ENCODE measurements around the gene CUTA.

The CUTA gene

GRCh38 chr6:33440649-33441309 is 22.9 kb upstream of the CUTA start:
- DNase-seq (ENCODE audit: low read depth), result no peak

GRCh38 chr6:33439956-33440648 is 22.2 kb upstream of the CUTA start:
- in situ Hi-C loops (cut with HindIII; ENCODE audit: low sequenced_read_pairs), result no loop called here
- no peak for TF ChIP-seq CTCF (IDR thresholded peaks at IDR 0.05; ENCODE audit: low read depth, low read length, missing control alignments)
- no peak overlapping the region for H3K4me3 ChIP-seq (ENCODE audit: low read depth, low read length)
- no peak for DNase-seq (ENCODE audit: low read depth)

More at GRCh38 chr6:33440649-33441309, 22.9 kb upstream of the CUTA start:
- H3K4me3 ChIP-seq (ENCODE audit: low read depth, low read length), result no peak overlapping the region
- in situ Hi-C loops (cut with HindIII; ENCODE audit: low sequenced_read_pairs), result no loop called here
- TF ChIP-seq CTCF (IDR thresholded peaks at IDR 0.05; ENCODE audit: low read depth, low read length, missing control alignments), result no peak

- in situ Hi-C loops (cut with HindIII; ENCODE audit: low sequenced_read_pairs), result no loop called here
Observed at GRCh38 chr6:33438978-33439594, 21.2 kb upstream of the CUTA start.

GRCh38 chr6:33437666-33438065 is 19.8 kb upstream of the CUTA start:
- no peak for TF ChIP-seq CTCF (IDR thresholded peaks at IDR 0.05; ENCODE audit: low read depth, low read length, missing control alignments)
- H3K4me3 ChIP-seq (ENCODE audit: low read depth, low read length), result no peak overlapping the region
- in situ Hi-C loops (cut with HindIII; ENCODE audit: low sequenced_read_pairs), result no loop called here
- DNase-seq (ENCODE audit: low read depth), result no peak

More at GRCh38 chr6:33438978-33439594, 21.2 kb upstream of the CUTA start:
- TF ChIP-seq CTCF (IDR thresholded peaks at IDR 0.05; ENCODE audit: low read depth, low read length, missing control alignments), result no peak
- no peak overlapping the region for H3K4me3 ChIP-seq (ENCODE audit: low read depth, low read length)
- DNase-seq (ENCODE audit: low read depth), result no peak

- no peak for TF ChIP-seq CTCF (IDR thresholded peaks at IDR 0.05; ENCODE audit: low read depth, low read length, missing control alignments)
- in situ Hi-C loops (cut with HindIII; ENCODE audit: low sequenced_read_pairs), result no loop called here
- DNase-seq (ENCODE audit: low read depth), result no peak
- H3K4me3 ChIP-seq (ENCODE audit: low read depth, low read length), result no peak overlapping the region
Observed at GRCh38 chr6:33434961-33435360, 17.1 kb upstream of the CUTA start.

- in situ Hi-C loops (cut with HindIII; ENCODE audit: low sequenced_read_pairs), result no loop called here
- no peak for DNase-seq (ENCODE audit: low read depth)
- no peak for TF ChIP-seq CTCF (IDR thresholded peaks at IDR 0.05; ENCODE audit: low read depth, low read length, missing control alignments)
- no peak overlapping the region for H3K4me3 ChIP-seq (ENCODE audit: low read depth, low read length)
Observed at GRCh38 chr6:33433544-33434191, 15.8 kb upstream of the CUTA start.

All from astrocyte of the cerebellum (primary cell).